ENCODE data around the gene AGO1.

DNA sequence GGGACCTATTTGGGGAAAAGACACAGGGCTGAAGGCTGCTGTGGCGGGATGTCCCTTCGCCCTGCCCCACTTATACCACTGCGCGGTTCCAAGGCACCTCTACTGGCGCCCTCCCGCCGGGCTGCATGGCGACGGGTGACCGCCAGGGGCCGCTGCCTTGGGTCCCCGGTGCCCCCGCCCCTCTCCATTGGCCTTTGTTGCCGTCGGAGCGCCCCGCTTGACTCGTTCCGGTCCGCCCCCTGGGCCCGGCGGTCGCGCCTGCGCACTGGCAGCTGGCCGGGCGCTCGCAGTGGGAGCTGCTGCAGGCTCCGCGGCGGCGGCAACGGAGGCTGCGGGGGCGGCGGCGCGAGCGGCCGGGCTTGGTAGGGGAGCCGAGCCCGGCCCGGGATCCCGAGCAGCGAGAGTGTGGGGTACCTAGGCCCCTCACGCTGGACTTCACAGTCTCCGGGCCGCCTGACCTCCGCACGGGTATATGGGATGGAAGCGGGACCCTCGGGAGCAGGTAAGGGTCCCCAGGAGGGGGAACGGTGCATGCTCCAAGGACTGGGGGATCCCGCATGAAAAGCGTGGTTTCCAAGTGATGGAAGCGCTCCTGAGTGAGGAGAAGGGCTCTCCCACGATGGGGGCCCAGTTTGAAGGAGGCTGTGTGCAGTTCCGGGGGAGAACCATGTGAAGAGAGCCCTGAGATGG is at the start of gene AGO1:
- TF ChIP-seq IRF2 (CRISPR knock-in tag; IDR thresholded peaks at IDR 0.05; ENCODE audit: borderline replicate concordance, low read depth) (no peak), FOXP1 (CRISPR knock-in tag; IDR thresholded peaks at IDR 0.05; ENCODE audit: borderline replicate concordance) (0 out of 2 replicates have a peak, but pooled peaks have one; percentile 56), CTCF (IDR thresholded peaks at IDR 0.05) (peak; percentile 91), AFF4 (CRISPR knock-in tag; IDR thresholded peaks at IDR 0.05; ENCODE audit: borderline replicate concordance) (no peak), SP1 (CRISPR knock-in tag; conservative IDR thresholded peaks at IDR 0.05) (peak; percentile 89), ZNF121 (CRISPR knock-in tag; IDR thresholded peaks at IDR 0.05) (no peak), ZBTB21 (CRISPR knock-in tag; IDR thresholded peaks at IDR 0.05; ENCODE audit: borderline replicate concordance) (no peak), E2F4 (CRISPR knock-in tag; IDR thresholded peaks at IDR 0.05; ENCODE audit: borderline replicate concordance, low read depth) (no peak), PRRX2 (CRISPR knock-in tag; IDR thresholded peaks at IDR 0.05) (no peak), ATF2 (CRISPR knock-in tag; IDR thresholded peaks at IDR 0.05; ENCODE audit: borderline replicate concordance, low read depth) (no peak), E2F5 (CRISPR knock-in tag; IDR thresholded peaks at IDR 0.05) (peak; percentile 81), ATF3 (CRISPR knock-in tag; conservative IDR thresholded peaks at IDR 0.05) (no peak), ZNF263 (CRISPR knock-in tag; IDR thresholded peaks at IDR 0.05; ENCODE audit: low read depth) (no peak)
- TF ChIP-seq, protein P1, sequence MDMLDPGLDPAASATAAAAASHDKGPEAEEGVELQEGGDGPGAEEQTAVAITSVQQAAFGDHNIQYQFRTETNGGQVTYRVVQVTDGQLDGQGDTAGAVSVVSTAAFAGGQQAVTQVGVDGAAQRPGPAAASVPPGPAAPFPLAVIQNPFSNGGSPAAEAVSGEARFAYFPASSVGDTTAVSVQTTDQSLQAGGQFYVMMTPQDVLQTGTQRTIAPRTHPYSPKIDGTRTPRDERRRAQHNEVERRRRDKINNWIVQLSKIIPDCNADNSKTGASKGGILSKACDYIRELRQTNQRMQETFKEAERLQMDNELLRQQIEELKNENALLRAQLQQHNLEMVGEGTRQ (CRISPR knock-in tag; IDR thresholded peaks at IDR 0.05) = no peak; the same call in 1 of the 2 replicates
